OCI-LY7 (cell line): ENCODE results near the gene TM4SF4.

Experiments used
- CTCF ChIP-seq: fragments of 200-600 bp; sonication (generic); conservative IDR thresholded peaks from 2 replicates; pipeline ENCODE4 v1.5.1; 2014; ENCODE audit warnings: mild to moderate bottlenecking, antibody characterized with exemption, low read length, moderate library complexity, mixed read lengths
- EZH2phosphoT487 ChIP-seq: fragments of 200-600 bp; sonication (generic); IDR thresholded peaks from 2 replicates; pipeline ENCODE4 v1.6.1; 2018; ENCODE audit warnings: low read depth, borderline replicate concordance, mild to moderate bottlenecking, mixed run types, antibody characterized with exemption, low read length, moderate library complexity, mixed read lengths

GRCh38 chr3:149510480-149510879 lies 36.0 kb downstream of the TM4SF4 start:
- TF ChIP-seq EZH2phosphoT487 (no peak), CTCF (no peak)
